GM10266 (cell line): ENCODE measurements around the gene TMC1.

Experiments
- DNase-seq: peaks from one replicate; pipeline ENCODE4 v3.0.0; 2012; ENCODE audit errors: extremely low spot score
- TF ChIP-seq, protein P1 (sequence below): IDR thresholded peaks from 2 replicates; pipeline ENCODE4 v1.5.1; 2012; ENCODE audit warnings: mild to moderate bottlenecking, low read depth; ENCODE audit not compliant: control insufficient read depth, insufficient read depth; ENCODE audit errors: missing control alignments

Gene TMC1

DNA sequence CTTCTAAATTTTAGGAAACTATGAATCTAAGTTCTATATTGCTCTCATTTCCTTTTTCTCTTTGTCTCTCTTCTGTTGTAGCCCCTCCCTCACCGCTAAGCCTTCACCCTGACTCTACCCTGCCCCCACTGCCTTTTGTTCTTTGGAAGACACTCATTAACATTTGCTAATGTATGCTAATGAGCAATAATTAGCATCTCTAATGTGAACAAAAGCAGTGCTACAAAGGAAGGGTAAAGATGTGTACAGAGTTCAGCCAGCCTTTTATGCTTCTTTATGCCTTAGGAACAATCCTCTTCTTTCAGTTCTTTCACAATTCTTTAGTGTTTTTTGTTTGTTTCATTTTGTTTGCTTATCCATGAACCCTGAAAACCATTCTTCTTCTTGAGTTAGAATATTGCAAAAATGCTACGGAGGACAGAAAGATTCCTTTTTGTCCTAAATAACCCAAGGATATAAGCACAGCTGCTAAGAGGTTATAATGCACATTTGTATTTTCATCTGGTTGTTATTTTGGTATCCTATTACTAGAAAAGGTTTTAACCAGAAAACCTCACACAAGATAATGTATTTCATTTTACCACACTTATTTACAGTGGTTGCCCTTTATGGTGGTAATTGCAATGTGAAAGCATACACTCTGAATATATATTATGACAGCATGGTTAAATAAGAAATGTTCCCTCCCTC lies 159.3 kb downstream of the TMC1 start:
- no peak for DNase-seq
- TF ChIP-seq, protein P1, sequence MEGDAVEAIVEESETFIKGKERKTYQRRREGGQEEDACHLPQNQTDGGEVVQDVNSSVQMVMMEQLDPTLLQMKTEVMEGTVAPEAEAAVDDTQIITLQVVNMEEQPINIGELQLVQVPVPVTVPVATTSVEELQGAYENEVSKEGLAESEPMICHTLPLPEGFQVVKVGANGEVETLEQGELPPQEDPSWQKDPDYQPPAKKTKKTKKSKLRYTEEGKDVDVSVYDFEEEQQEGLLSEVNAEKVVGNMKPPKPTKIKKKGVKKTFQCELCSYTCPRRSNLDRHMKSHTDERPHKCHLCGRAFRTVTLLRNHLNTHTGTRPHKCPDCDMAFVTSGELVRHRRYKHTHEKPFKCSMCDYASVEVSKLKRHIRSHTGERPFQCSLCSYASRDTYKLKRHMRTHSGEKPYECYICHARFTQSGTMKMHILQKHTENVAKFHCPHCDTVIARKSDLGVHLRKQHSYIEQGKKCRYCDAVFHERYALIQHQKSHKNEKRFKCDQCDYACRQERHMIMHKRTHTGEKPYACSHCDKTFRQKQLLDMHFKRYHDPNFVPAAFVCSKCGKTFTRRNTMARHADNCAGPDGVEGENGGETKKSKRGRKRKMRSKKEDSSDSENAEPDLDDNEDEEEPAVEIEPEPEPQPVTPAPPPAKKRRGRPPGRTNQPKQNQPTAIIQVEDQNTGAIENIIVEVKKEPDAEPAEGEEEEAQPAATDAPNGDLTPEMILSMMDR: no peak

DNA sequence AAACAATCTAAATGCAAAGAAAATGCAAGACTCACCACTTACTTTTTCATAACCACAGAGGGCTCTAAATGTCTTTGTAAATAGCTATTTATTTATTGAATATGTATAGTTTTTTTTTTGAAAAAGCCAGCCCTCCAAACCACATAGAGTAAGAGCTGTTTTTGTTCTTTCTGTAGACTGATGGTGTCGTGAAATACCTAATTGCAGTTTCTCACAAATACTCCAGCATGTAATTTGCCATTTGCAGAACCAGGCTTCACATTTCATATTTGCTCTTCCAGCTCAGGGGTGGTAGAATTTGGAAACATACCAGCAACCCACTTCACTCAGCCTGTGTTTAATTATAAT lies 159.8 kb downstream of the TMC1 start:
- DNase-seq: no peak
- TF ChIP-seq, protein P1: no peak

DNA sequence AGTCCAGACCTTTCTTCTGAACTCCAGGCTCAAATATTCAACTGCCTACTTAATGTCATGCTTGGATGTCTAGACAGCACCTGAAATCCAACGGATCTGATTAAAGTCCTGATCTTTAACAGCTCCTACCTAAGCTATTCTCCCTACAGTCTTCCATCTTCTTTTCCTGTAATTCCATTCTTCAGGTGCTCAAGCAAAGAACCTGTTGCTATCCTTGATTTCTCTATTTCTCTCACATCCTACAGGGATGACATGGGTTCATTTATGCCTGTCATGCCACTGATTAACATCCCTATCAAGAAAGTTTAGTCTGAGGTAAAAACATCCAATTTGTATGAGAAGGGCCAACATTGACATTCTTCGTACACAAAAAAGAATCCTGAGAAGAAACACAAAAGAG lies 163.2 kb downstream of the TMC1 start:
- TF ChIP-seq, protein P1: no peak
- DNase-seq: no peak

DNA sequence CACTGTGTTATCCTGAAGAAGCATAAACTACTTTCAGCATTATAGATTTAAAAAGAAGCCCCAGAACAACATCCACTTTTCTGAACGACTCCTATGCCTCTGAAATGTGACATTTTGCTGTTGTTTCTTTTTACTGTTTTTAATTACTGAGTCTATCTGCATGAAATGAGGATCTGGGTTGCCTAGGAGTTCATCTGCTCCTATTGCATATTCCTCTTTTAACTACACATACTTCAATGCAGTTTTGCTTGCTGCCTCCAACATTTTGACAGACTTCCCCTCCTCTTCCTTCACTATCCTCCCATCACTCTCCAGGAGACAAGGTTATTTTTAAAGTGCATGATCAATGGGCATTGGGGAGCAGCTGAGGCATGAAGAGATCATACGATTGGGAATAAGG lies 164.5 kb downstream of the TMC1 start:
- TF ChIP-seq, protein P1: no peak

DNA sequence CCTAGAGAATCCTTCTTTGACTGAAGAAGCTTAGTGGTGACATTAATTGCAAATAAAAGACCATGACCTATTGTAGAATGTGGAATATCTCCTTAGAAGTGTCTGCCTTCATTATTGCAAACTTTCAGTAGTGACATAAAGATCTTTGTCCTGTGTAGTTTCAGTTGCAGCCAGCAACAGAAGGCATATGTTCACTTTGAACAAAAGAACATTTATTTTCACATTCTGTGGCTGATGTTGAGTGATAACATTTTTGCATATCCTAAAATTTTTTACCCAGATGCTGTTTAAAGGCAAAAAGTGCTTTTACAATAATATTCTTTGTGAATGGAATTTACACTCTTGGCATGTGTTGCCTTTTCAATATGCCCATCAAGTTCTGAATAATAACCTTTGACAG lies 165.9 kb downstream of the TMC1 start:
- DNase-seq: no peak
- TF ChIP-seq, protein P1: no peak

More for the DNA sequence above, 164.5 kb downstream of the TMC1 start:
- DNase-seq: no peak

DNA sequence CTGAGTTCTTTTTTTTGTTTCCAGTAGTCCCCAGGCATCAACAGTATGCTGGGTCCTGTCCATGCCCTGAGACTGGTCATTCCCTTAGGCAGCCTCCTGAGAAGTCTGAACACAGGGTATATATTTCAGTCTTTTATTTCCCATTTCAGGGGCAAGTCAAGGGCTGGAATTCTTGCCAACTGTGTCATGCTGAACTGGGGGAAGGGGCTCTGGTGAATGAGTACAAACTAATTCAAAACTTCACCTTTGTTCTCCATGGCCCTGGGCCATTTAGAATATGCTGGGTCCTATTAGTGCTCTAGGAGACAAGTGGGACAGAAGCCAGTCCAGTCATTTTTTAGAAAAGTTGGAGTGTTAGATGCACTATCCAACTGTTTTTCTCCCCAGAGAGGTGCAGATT lies 170.3 kb downstream of the TMC1 start:
- TF ChIP-seq, protein P1: no peak
- no peak for DNase-seq

DNA sequence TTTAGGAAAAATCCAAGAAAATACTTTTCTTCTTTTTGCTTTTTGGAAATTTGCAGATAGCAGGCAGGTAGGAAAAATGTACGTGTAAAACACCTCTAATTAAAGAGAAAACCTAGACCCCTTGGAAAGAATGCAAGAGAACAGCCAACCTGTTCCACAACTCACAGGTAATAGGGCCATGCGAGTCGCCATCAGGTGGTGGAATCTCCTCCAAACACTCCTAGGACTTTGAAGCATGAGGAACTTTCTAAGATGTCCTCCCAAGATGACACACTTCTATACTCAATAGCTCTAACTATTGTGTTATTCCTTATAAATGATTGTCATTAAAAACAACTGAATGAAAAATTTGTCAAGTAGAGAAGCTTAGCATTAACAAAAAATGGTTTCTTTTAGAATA lies 174.0 kb downstream of the TMC1 start:
- TF ChIP-seq, protein P1: no peak
- no peak for DNase-seq
